DMS114 treated with DMSO at 0.1 percent for 48 hours (cell line): ENCODE results near the gene MORN5.
A peak's percentile ranks its signal among the peaks of the same experiment; 100 is the strongest.

Experiments used
- DNase-seq: peaks from one replicate; lab custom pipeline; 2025; ENCODE audit not compliant: unreplicated experiment; lab: John Stamatoyannopoulos, UW

MORN5 gene

DNA sequence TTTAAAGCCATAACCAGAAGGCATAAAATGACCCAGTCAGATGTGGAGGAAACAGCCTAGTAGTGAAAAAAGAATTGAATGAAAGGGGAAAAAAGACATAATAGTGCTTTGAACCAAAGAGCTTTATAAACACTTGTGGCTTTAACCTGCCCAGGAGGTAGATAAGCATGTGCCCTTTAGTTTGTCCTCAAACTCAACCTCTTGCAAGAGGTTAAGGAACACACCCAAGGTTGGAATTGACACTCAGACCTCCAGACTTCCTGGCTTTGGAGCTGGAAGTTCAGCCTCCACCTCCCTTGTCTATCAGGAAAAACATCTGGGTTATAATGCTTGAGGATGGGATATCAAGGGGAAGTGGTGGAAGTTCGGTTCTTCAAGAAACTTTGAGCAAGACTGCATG is 16.4 kb upstream of the MORN5 start:
- no peak for DNase-seq

DNA sequence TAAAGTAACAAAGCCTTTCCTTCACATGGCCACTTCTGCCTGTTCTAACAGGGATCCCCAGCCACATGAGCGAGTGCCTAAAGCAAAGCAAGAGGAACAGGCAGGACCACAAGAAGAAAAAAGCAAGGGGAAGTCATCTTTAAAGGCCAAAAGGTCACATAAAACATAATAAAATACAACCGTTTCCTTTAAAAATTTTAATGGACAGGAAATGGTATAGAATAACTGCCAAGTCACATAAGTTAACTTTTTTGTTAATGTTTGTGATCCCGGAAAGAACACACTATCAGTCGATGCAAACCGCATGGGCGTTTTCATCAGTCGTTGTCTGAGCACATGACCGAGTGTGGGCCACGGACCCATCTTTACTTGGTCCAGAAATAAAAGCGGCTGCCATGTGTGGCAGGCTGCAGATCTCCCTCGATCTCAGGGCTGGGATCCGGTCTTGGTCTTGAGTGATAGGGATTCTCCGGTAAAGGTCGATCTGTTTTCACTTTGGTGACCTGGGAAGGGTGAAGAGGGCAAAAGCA is 15.8 kb upstream of the MORN5 start:
- DNase-seq: no peak

DNA sequence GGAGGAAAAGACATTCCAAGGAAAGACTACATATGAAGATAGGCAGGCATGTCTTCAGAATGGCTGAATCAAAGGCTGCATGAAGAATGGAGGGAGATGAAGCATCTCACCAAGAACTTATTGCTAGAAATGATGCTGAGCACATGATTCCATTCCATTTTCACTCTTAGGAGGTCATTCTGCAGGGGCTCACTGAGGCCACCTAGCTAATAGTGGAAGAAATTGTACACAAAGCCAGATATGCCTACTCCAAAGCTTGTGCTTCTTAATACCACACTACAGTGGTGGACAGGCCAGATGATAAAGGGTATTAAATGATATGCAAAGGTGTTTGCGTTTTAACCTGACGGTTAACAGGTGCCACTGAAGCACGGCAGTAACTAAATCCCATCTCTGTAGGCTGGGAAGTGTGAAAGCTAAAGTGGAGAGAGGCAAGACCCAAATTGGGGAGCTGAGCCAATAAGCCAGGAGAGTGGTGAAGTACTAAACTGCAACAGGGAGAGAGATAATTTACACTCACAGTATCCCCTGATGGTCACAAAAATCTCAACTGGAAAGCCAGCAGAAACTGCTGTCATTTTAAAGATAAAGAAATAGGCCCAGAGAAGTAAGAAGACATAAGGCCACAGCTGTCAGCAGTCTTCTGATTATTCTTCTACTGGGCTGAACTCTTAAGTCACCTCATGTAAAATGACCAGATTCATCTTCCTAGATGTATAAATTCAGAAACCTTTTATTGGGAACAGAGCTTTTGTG is 14.7 kb upstream of the MORN5 start:
- DNase-seq: no peak

- no peak for DNase-seq
These were observed 14.2 kb upstream of the MORN5 start for GRCh38 chr9:122145592-122145863.

- no peak for DNase-seq
These were observed 8.4 kb upstream of the MORN5 start for GRCh38 chr9:122151267-122151828.

GRCh38 chr9:122155796-122156195 is 3.9 kb upstream of the MORN5 start:
- no peak for DNase-seq

DNA sequence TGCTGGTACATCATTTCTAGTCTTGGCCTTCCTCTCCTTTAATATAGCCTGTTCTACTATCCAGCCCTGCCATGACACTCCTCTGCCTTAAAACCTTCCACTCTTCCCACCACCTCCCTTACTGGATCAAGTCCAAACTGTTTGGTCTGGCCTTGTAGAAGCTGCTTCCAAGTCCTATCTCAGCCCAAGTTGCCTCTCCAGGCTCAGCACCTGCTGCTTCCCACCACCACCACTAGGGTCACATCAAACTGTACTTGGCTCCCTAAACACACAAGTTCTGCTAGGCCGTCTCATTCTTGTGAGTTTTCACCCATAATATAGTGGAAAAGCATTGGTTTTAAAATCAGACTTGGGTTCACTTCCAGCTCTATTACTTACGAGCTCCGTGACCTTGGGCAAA is 1.5 kb upstream of the MORN5 start:
- peak; percentile 53 for DNase-seq

DNA sequence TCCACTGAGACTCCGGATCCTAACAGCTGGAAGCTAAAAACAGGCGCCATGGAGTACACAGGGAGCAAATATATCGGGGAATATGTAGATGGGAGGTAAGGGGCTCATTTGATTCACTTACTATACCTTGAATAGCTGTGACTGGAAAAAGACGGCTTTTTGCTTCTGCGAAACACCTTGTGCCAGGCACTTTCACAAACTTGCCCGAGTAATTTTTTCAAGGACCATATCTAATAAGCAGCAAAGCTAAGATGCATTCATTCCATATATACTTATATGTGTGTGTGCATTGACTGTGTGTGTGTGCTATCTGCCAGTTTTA is 178 bp downstream of the MORN5 start:
- DNase-seq: no peak

DNA sequence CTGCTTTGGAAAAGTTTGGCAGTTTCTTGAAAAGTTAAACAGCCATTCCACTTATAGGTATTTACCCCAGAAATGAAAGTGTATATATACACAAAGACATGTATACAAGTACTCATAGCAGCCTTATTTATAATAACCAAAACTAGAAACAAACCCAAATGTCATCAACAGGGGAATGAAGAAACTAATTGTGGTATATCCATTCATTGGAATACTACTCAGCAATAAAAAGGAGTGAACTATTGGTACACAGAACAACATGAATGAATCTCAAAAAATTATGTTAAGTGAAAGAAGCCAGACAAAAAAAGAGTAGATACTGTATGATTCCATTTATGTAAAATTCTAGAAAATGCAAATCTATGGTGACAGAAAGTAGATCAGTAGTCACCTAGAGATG is 2.7 kb downstream of the MORN5 start:
- no peak for DNase-seq

DNA sequence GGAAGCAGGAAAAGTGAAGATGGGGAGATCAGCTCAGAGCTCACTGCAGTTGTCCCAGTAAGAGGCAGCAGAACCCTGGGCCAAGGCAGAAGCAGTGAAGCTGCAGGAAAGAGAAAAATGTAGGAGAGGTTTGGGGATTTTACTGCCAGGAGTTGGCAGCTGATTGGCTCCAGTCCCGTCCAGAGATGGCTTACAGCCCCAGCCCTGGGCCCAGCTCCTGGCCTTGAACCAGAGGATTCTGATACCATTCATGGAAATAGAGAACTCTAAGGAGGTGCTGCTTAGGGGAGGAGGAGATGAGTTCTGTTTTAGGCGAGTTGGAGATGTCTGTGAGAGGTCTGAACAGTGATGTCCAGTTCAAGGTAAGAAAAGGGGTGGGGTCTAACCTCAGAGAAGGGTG is 4.6 kb downstream of the MORN5 start:
- DNase-seq: no peak

- DNase-seq: no peak
These were observed 8.6 kb downstream of the MORN5 start for GRCh38 chr9:122168356-122168755.

- DNase-seq: no peak
These were observed 12.4 kb downstream of the MORN5 start for GRCh38 chr9:122172131-122172530.

- DNase-seq: no peak
These were observed 14.0 kb downstream of the MORN5 start for GRCh38 chr9:122173670-122174069.

- no peak for DNase-seq
These were observed 17.2 kb downstream of the MORN5 start for GRCh38 chr9:122176916-122177315.

- no peak for DNase-seq
These were observed 19.5 kb downstream of the MORN5 start for GRCh38 chr9:122179054-122179689.

DNA sequence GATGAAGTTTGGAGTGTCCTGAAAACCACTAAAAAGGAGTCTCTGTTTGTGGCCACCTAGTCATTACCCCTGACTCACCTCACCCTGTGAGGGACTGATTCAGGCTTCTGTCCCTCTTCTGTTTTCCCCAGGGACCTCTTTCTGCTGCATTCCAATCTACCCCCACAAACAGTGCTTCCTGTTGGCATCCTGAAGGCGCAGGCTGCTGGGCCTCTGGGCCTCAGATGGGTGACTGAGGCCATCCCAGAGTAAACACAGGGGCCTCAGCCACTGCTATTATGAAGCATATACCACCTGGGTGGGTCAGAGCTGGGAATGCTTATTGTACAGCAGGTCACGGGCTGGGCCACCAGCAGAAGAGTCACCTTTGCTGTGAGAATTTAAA is 20.0 kb downstream of the MORN5 start:
- DNase-seq: no peak

- DNase-seq: no peak
These were observed 20.9 kb downstream of the MORN5 start for GRCh38 chr9:122180633-122181032.

DNA sequence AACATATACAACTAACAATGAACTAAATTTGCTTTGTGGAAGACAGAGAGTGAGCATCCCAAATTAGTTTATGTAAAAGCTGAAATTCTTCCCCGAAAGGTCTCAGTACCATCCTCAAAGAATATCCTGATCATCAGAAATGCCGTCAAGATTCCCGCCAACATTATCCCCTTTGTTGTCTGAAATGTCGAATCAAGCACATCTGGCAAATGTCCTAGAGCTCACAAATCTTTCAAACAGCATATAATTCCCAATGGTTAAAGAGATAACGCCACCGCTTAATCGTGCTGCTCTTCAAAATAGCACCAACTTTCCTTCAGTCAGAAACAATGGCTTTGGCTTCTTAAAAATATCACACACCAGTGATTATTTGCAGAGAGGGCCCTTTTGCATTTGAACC is 23.8 kb downstream of the MORN5 start:
- DNase-seq: no peak

- no peak for DNase-seq
These were observed 24.8 kb downstream of the MORN5 start for GRCh38 chr9:122184551-122184950.

- no peak for DNase-seq
These were observed 26.6 kb downstream of the MORN5 start for GRCh38 chr9:122186301-122186700.

DNA sequence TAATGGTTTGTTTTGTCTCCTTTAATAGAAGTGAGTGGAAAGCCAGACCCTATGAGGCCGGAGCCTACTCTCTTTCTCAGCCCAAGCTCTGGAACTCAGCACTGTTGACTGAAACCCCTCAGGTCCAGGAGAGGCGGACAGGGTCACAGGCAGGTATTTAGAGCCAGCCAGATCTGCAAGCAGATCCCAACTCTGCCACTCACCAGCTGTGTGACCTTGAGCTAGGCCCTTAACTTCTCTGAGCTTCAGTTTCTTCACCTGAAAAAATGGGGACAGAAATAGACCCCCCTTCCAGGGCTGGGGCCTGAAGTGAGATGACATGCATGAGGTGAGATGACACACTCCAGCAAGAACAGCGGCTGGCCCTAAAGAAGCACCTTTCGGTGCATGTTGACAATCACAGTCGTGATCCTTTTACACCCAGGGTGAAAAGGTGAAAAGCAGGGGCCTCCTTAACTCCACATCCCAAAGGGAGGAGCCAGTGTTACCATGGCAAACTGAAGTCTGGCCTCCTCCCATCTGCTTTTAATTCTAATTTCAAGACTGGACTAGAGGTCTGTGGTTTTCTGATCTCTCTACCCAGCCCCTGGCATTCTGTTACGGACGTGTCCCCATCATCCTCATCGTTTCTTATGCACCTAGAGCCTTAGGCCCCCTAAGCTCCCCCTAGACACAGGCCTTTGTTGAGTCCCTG is 27.2 kb downstream of the MORN5 start:
- no peak for DNase-seq

GRCh38 chr9:122188369-122188768 is 28.7 kb downstream of the MORN5 start:
- DNase-seq: no peak
